ENCODE data around the gene MIER1.

Gene MIER1

DNA sequence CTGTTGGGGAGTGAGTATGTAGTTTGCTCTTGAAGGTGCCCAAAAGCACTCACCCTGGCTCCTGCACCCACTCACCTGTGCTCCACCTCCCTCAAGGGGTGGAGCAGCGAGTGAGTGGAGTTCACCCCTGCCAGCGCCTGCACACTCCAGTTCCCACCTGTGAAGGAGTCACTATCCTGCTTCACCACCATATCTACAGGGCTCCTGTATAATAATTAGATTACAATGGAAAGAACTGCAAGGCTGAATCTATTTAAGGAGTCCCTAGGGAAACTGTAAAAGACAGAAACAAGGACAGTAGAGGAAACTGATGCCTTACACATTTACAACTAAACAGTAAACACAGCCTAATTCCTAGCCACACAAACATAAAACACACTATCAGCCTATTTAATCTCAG lies 4.2 kb upstream of the MIER1 start:
- no peaks in the 10 kb centered on the region for H3K9me2 ChIP-seq (replicated peaks; ENCODE audit: control insufficient read depth, low read length)
- no peaks in the 10 kb centered on the region for H3F3A ChIP-seq (ENCODE audit: control insufficient read depth, insufficient read depth)
- H3K27ac ChIP-seq (ENCODE audit: low read depth, low read length) = no peak overlapping the region
- H3K27me3 ChIP-seq (ENCODE audit: control insufficient read depth, low read length) = no peaks in the 10 kb centered on the region
- no peaks in the 10 kb centered on the region for H4K20me1 ChIP-seq (ENCODE audit: control insufficient read depth, insufficient read depth, low read depth, low read length)
- H3K4me3 ChIP-seq (ENCODE audit: low read length) = no peak overlapping the region
- H3K9me3 ChIP-seq (ENCODE audit: control insufficient read depth, insufficient read depth, low read length) = 0 out of 2 replicates have a peak, but pooled peaks cover 3% of the 10 kb centered on the region
- no peak for TF ChIP-seq EZH2phosphoT487 (IDR thresholded peaks at IDR 0.05; ENCODE audit: borderline replicate concordance, low read length)
- TF ChIP-seq, protein P1, sequence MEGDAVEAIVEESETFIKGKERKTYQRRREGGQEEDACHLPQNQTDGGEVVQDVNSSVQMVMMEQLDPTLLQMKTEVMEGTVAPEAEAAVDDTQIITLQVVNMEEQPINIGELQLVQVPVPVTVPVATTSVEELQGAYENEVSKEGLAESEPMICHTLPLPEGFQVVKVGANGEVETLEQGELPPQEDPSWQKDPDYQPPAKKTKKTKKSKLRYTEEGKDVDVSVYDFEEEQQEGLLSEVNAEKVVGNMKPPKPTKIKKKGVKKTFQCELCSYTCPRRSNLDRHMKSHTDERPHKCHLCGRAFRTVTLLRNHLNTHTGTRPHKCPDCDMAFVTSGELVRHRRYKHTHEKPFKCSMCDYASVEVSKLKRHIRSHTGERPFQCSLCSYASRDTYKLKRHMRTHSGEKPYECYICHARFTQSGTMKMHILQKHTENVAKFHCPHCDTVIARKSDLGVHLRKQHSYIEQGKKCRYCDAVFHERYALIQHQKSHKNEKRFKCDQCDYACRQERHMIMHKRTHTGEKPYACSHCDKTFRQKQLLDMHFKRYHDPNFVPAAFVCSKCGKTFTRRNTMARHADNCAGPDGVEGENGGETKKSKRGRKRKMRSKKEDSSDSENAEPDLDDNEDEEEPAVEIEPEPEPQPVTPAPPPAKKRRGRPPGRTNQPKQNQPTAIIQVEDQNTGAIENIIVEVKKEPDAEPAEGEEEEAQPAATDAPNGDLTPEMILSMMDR (IDR thresholded peaks at IDR 0.05; ENCODE audit: low read depth, low read length, poor library complexity, severe bottlenecking) = no peak
- H3K4me1 ChIP-seq (ENCODE audit: control insufficient read depth, low read length) = peaks cover 11% of the 10 kb centered on the region
- H3K79me2 ChIP-seq (ENCODE audit: control insufficient read depth, low read length) = peaks cover 33% of the 10 kb centered on the region
- H3K4me2 ChIP-seq (ENCODE audit: low read length) = no peak overlapping the region
- peaks cover 20% of the 10 kb centered on the region for H3K36me3 ChIP-seq (ENCODE audit: control insufficient read depth, low read length)

DNA sequence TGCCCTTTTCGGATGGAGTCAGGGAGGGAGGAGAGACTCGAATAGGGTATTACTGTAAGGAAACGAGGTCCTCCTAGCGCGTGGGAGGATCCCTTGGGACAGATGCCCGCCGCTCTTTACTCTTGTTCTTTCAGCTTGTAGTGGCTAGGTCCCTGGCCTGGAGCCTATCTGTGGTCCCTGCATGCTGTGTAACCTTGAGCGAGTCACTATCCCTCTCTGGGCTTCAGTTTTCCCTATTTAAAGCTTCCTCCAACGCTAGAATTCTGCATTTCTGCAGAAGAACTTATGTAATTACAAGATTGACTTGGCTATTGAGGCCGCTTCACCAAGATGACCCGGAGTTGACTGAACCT lies 744 bp downstream of the MIER1 start:
- H3K27me3 ChIP-seq (ENCODE audit: control insufficient read depth, low read length) = no peaks in the 10 kb centered on the region
- peak overlapping the region; percentile 85 for H3K4me2 ChIP-seq (ENCODE audit: low read length)
- H3K9me2 ChIP-seq (replicated peaks; ENCODE audit: control insufficient read depth, low read length) = no peaks in the 10 kb centered on the region
- H3K4me3 ChIP-seq (ENCODE audit: low read length) = peak overlapping the region; percentile 77
- TF ChIP-seq, protein P1 (IDR thresholded peaks at IDR 0.05; ENCODE audit: low read depth, low read length, poor library complexity, severe bottlenecking) = peak; percentile 27
- no peak for TF ChIP-seq EZH2phosphoT487 (IDR thresholded peaks at IDR 0.05; ENCODE audit: borderline replicate concordance, low read length)
- peaks cover 33% of the 10 kb centered on the region for H3K4me1 ChIP-seq (ENCODE audit: control insufficient read depth, low read length)
- no peaks in the 10 kb centered on the region for H3K9me3 ChIP-seq (ENCODE audit: control insufficient read depth, insufficient read depth, low read length)
- peaks cover 19% of the 10 kb centered on the region for H3F3A ChIP-seq (ENCODE audit: control insufficient read depth, insufficient read depth)
- peak overlapping the region; percentile 72 for H3K27ac ChIP-seq (ENCODE audit: low read depth, low read length)
- peaks cover 59% of the 10 kb centered on the region for H3K79me2 ChIP-seq (ENCODE audit: control insufficient read depth, low read length)
- peaks cover 9% of the 10 kb centered on the region; the same call in 1 of the 2 replicates for H4K20me1 ChIP-seq (ENCODE audit: control insufficient read depth, insufficient read depth, low read depth, low read length)
- peaks cover 32% of the 10 kb centered on the region for H3K36me3 ChIP-seq (ENCODE audit: control insufficient read depth, low read length)

DNA sequence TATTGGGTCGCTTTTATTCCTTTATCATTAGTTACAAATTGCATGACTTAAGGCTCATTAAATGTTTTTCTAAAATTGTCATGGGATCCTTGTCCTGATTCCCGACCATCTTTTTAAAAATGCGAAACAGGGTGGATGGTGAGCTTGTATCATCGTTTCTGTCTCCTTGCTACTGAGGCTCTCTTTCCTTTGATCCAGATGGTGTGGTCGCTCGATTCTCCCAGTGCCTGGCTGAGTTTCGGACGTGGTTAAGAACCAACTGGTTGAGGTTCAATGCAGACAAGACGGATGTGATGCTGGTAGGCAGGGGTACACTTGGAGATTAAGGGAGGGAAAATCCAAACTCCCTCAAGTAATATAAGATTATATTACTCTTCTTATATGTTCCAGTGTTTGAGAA lies 1.2 kb downstream of the MIER1 start:
- Histone ChIP-seq H3K79me2 (ENCODE audit: control insufficient read depth, low read length) (peaks cover 61% of the 10 kb centered on the region), H3K36me3 (ENCODE audit: control insufficient read depth, low read length) (peaks cover 31% of the 10 kb centered on the region), H3K9me2 (replicated peaks; ENCODE audit: control insufficient read depth, low read length) (no peaks in the 10 kb centered on the region), H3K27me3 (ENCODE audit: control insufficient read depth, low read length) (no peaks in the 10 kb centered on the region), H3K4me3 (ENCODE audit: low read length) (peak overlapping the region; percentile 77), H3K4me2 (ENCODE audit: low read length) (peak overlapping the region; percentile 85), H3K4me1 (ENCODE audit: control insufficient read depth, low read length) (peaks cover 33% of the 10 kb centered on the region), H3K9me3 (ENCODE audit: control insufficient read depth, insufficient read depth, low read length) (no peaks in the 10 kb centered on the region), H3F3A (ENCODE audit: control insufficient read depth, insufficient read depth) (peaks cover 19% of the 10 kb centered on the region), H3K27ac (ENCODE audit: low read depth, low read length) (0 out of 2 replicates have a peak overlapping the region, but pooled peaks have one; percentile 72), H4K20me1 (ENCODE audit: control insufficient read depth, insufficient read depth, low read depth, low read length) (peaks cover 9% of the 10 kb centered on the region; the same call in 1 of the 2 replicates)
- TF ChIP-seq, protein P1 (IDR thresholded peaks at IDR 0.05; ENCODE audit: low read depth, low read length, poor library complexity, severe bottlenecking) = no peak
- no peak for TF ChIP-seq EZH2phosphoT487 (IDR thresholded peaks at IDR 0.05; ENCODE audit: borderline replicate concordance, low read length)

Measured in DOHH2 (cell line).